HCT116 (cell line): Measurements from ENCODE around the gene ITPK1. TPM values are rescaled to one million over a fixed set of nuclear protein-coding genes. Genes with fewer than 3 reads are reported as not detected.

Source experiments
- ATAC-seq: fragments of 200-7000 bp; cut with Tn5 transposase; 2 replicates; pipeline ENCODE4 v1.9.1; 2020; ENCODE audit warnings: mild to moderate bottlenecking, moderate library complexity
- BruUV-seq: library from RNA; stranded (reverse); fragments of 400-500 nt; replicated peaks from 2 replicates; lab custom pipeline; 2021; lab: Mats Ljungman, UMichigan
- CTCF ChIA-PET: fragments of 300-600 bp; sonication (Branson Sonifier 250); formaldehyde crosslinking; loops from one replicate; lab custom pipeline; 2021; ENCODE audit warnings: antibody characterized with exemption; lab: Charles Lee
- POLR2A ChIA-PET: fragments of 300-600, 350-600 bp; sonication (Branson Sonifier 250); formaldehyde crosslinking; loops from one replicate; lab custom pipeline; 2021; ENCODE audit warnings: antibody characterized with exemption; lab: Charles Lee
- RAD21 ChIA-PET, 2 experiments: fragments of 300-600 bp; sonication (Branson Sonifier 250); formaldehyde crosslinking; loops; one replicate each; lab custom pipeline; 2023; ENCODE audit warnings: low total read pairs in 2 of 2; ENCODE audit not compliant: uncharacterized antibody in 2 of 2, unreplicated experiment in 2 of 2, low non-redundant PET in 1 of 2; lab: Charles Lee
- DNase-seq: peaks from one replicate; pipeline ENCODE4 v3.0.0-alpha.2; 2010; ENCODE audit warnings: low read depth, low spot score
- H2AFZ ChIP-seq: fragments of 200-600 bp; shearing (Covaris generic), sonication (generic); 2 replicates; pipeline ENCODE4 v1.6.1; 2017; ENCODE audit warnings: low read depth, mixed run types, mixed read lengths, antibody characterized with exemption, low read length; ENCODE audit not compliant: poor library complexity, severe bottlenecking
- H3K27ac ChIP-seq: 2 replicates; pipeline ENCODE4 v1.5.1; 2012; ENCODE audit warnings: low read depth, low read length
- H3K27me3 ChIP-seq: fragments of 200-600 bp; sonication (generic); 2 replicates; pipeline ENCODE4 v1.6.1; 2016; ENCODE audit warnings: mixed run types, low read length, mixed read lengths; ENCODE audit not compliant: insufficient read depth
- H3K36me3 ChIP-seq, 2 experiments: fragments of 200-500 bp in 1 of 2; fragments of 200-600 bp in 1 of 2; sonication (Bioruptor generic) in 1 of 2; sonication (generic) in 1 of 2; 2 replicates each; pipeline versions ENCODE4 v1.5.1 to v1.6.1; 2014 to 2016; ENCODE audit warnings: low read length in 2 of 2, inconsistent platforms in 1 of 2, mixed read lengths in 1 of 2, mixed run types in 1 of 2; ENCODE audit not compliant: insufficient read depth in 2 of 2, control insufficient read depth in 1 of 2
- H3K4me1 ChIP-seq, 2 experiments: fragments of 200-600 bp in 1 of 2; sonication (generic) in 1 of 2; 2 replicates each; pipeline versions ENCODE4 v1.5.1 to v1.6.1; 2012 to 2017; ENCODE audit warnings: low read length in 2 of 2, inconsistent platforms in 1 of 2, mild to moderate bottlenecking in 1 of 2, mixed read lengths in 1 of 2, mixed run types in 1 of 2, moderate library complexity in 1 of 2; ENCODE audit not compliant: insufficient read depth in 2 of 2, control insufficient read depth in 1 of 2
- H3K4me2 ChIP-seq: fragments of 200-600 bp; sonication (generic); 2 replicates; pipeline ENCODE4 v1.6.1; 2017; ENCODE audit warnings: mixed run types, low read length, mixed read lengths
- H3K4me3 ChIP-seq, 2 experiments: fragments of 200-600 bp in 1 of 2; sonication (generic) in 1 of 2; replicated peaks in 1 of 2; 2 replicates each; pipeline ENCODE4 v1.5.1; 2011 to 2016; ENCODE audit warnings: low read length in 2 of 2, control low read depth in 1 of 2, low read depth in 1 of 2, mild to moderate bottlenecking in 1 of 2, mixed read lengths in 1 of 2, mixed run types in 1 of 2
- H3K79me2 ChIP-seq: fragments of 200-600 bp; sonication (generic); 2 replicates; pipeline ENCODE4 v1.6.1; 2017; ENCODE audit warnings: mild to moderate bottlenecking, mixed run types, low read length, moderate library complexity, mixed read lengths; ENCODE audit not compliant: insufficient read depth
- H3K9ac ChIP-seq: fragments of 200-600 bp; sonication (generic); 2 replicates; pipeline ENCODE4 v1.6.1; 2016; ENCODE audit warnings: low read length, mixed read lengths
- H3K9me2 ChIP-seq: fragments of 200-600 bp; sonication (generic), shearing (Covaris generic); 2 replicates; pipeline ENCODE4 v1.6.1; 2017; ENCODE audit warnings: mixed run types, mild to moderate bottlenecking, moderate library complexity; ENCODE audit not compliant: insufficient read depth
- H3K9me3 ChIP-seq, 2 experiments: fragments of 200-500 bp in 1 of 2; fragments of 200-600 bp in 1 of 2; sonication (Bioruptor generic) in 1 of 2; sonication (generic) in 1 of 2; 2 replicates each; pipeline ENCODE4 v1.6.1; 2014 to 2017; ENCODE audit warnings: low read length in 2 of 2, mixed read lengths in 2 of 2, inconsistent platforms in 1 of 2, low read depth in 1 of 2, mild to moderate bottlenecking in 1 of 2, mixed run types in 1 of 2, moderate library complexity in 1 of 2; ENCODE audit not compliant: control insufficient read depth in 1 of 2, insufficient read depth in 1 of 2
- H4K20me1 ChIP-seq: fragments of 200-600 bp; sonication (generic), shearing (Covaris generic); 2 replicates; pipeline ENCODE4 v1.6.1; 2017; ENCODE audit warnings: mixed run types, mild to moderate bottlenecking, moderate library complexity; ENCODE audit not compliant: insufficient read depth
- ATF3 ChIP-seq: IDR thresholded peaks from 2 replicates; pipeline ENCODE4 v1.6.1; 2012
- CEBPB ChIP-seq: IDR thresholded peaks from 2 replicates; pipeline ENCODE4 v1.6.1; 2012; ENCODE audit warnings: low read depth
- CTCF ChIP-seq, 3 experiments: fragments of 200-600 bp in 1 of 3; sonication (generic) in 1 of 3; IDR thresholded peaks in 2 of 3; conservative IDR thresholded peaks in 1 of 3; 2 replicates each; pipeline ENCODE4 v1.5.1; 2012 to 2017; ENCODE audit warnings: low read depth in 2 of 3, low read length in 2 of 3, antibody characterized with exemption in 1 of 3, borderline replicate concordance in 1 of 3, control low read depth in 1 of 3, mild to moderate bottlenecking in 1 of 3, mixed read lengths in 1 of 3, mixed run types in 1 of 3, moderate library complexity in 1 of 3; ENCODE audit not compliant: insufficient read depth in 1 of 3
- ELF1 ChIP-seq: IDR thresholded peaks from 2 replicates; pipeline ENCODE4 v1.6.1; 2012; ENCODE audit warnings: low read depth, borderline replicate concordance
- EZH2phosphoT487 ChIP-seq: fragments of 200-600 bp; IDR thresholded peaks from 2 replicates; pipeline ENCODE4 v1.6.1; 2018; ENCODE audit warnings: antibody characterized with exemption, borderline replicate concordance
- FOSL1 ChIP-seq: IDR thresholded peaks from 2 replicates; pipeline ENCODE4 v1.6.1; 2012; ENCODE audit warnings: low read depth
- MAX ChIP-seq: IDR thresholded peaks from 2 replicates; pipeline ENCODE4 v1.6.1; 2012
- POLR2A ChIP-seq: IDR thresholded peaks from 2 replicates; pipeline ENCODE4 v1.7.0; 2011; ENCODE audit warnings: borderline replicate concordance; ENCODE audit not compliant: insufficient read depth, insufficient read length; ENCODE audit errors: extremely low read depth
- POLR2AphosphoS5 ChIP-seq: IDR thresholded peaks from 2 replicates; pipeline ENCODE4 v1.6.1; 2011; ENCODE audit warnings: mild to moderate bottlenecking, low read depth, low read length, moderate library complexity
- RAD21 ChIP-seq: IDR thresholded peaks from 2 replicates; pipeline ENCODE4 v1.6.1; 2012; ENCODE audit warnings: low read depth, mild to moderate bottlenecking
- REST ChIP-seq: IDR thresholded peaks from 2 replicates; pipeline ENCODE4 v1.6.1; 2012; ENCODE audit warnings: low read depth
- SIN3A ChIP-seq: IDR thresholded peaks from 2 replicates; pipeline ENCODE4 v1.6.1; 2012; ENCODE audit warnings: low read depth
- SRF ChIP-seq: IDR thresholded peaks from 2 replicates; pipeline ENCODE4 v1.6.1; 2012; ENCODE audit warnings: low read depth
- TCF7L2 ChIP-seq: IDR thresholded peaks from 2 replicates; pipeline ENCODE4 v1.7.0; 2011; ENCODE audit warnings: borderline replicate concordance, inconsistent platforms; ENCODE audit not compliant: insufficient read depth, insufficient read length; ENCODE audit errors: extremely low read depth
- intact Hi-C: fragments of 100-400 bp; cut with micrococcal nuclease; formaldehyde crosslinking; loops from 2 replicates; pipeline ENCODE4 v1.10.0; 2022
- total RNA-seq: library from RNA; stranded (reverse); gene quantifications from one replicate; pipeline ENCODE4 v1.2.1, GENCODE V29; 2021; ENCODE audit not compliant: unreplicated experiment

Gene ITPK1
- total RNA-seq, 1 experiment from 2014 or later, result 70.2 TPM

- TF ChIP-seq REST (no peak), POLR2A (no peak), FOSL1 (no peak)
Observed at GRCh38 chr14:92924247-92924646, 191.5 kb downstream of the ITPK1 start (continued).

- no peak for DNase-seq
Observed at GRCh38 chr14:92923744-92924103, 192.0 kb downstream of the ITPK1 start.

More at GRCh38 chr14:92923744-92924103, 192.0 kb downstream of the ITPK1 start:
- Histone ChIP-seq H3K9ac (no peak overlapping the region), H3K4me2 (no peak overlapping the region), H4K20me1 (no peaks in the 10 kb centered on the region)
- POLR2A ChIA-PET, result no interaction called here
- RAD21 ChIA-PET, result no interaction called here
- no peak for TF ChIP-seq EZH2phosphoT487
- no peak for TF ChIP-seq RAD21
- TF ChIP-seq SRF, result no peak
- TF ChIP-seq CTCF (IDR thresholded peaks at IDR 0.05 in 2 of 3, conservative IDR thresholded peaks at IDR 0.05 in 1 of 3; ENCODE audit: borderline replicate concordance in 1 of 3, insufficient read depth in 1 of 3, low read depth in 2 of 3, low read length in 2 of 3), result no peak
- no peak for TF ChIP-seq FOSL1
- no peak for TF ChIP-seq ELF1
- TF ChIP-seq ATF3, result no peak
- no peak for TF ChIP-seq POLR2AphosphoS5
- TF ChIP-seq CEBPB, result no peak
- no peak for TF ChIP-seq SIN3A
- TF ChIP-seq POLR2A, result no peak
- TF ChIP-seq MAX, result no peak
- no peak for TF ChIP-seq TCF7L2
- TF ChIP-seq, all 23 proteins: peak for 0
- Histone ChIP-seq H3K4me1 (no peaks in the 10 kb centered on the region), H3K27ac (no peak overlapping the region), H3K9me3 (no peaks in the 10 kb centered on the region), H3K36me3 (no peaks in the 10 kb centered on the region), H3K4me3 (no peak overlapping the region), H3K27me3 (peaks cover 22% of the 10 kb centered on the region; the same call in 1 of the 2 replicates), H3K9me2 (no peaks in the 10 kb centered on the region), H3K79me2 (no peaks in the 10 kb centered on the region), H2AFZ (no peak overlapping the region)
- BruUV-seq, result no TSS peak
- intact Hi-C loops, result no loop called here
- CTCF ChIA-PET, result no interaction called here
- ATAC-seq, result no peak
